IMR-90 (cell line): ENCODE results near the gene METTL22.

Experiments
- CHD1 ChIP-seq: IDR thresholded peaks from 2 replicates; pipeline ENCODE4 v1.6.1; 2012; ENCODE audit warnings: low read depth, low read length, improper control_type of control experiment
- ELK1 ChIP-seq: fragments of 150-350 bp; IDR thresholded peaks from 2 replicates; pipeline ENCODE4 v1.6.1; 2016; ENCODE audit warnings: low read depth, mild to moderate bottlenecking, low read length, moderate library complexity, borderline replicate concordance
- MXI1 ChIP-seq: IDR thresholded peaks from 2 replicates; pipeline ENCODE4 v1.6.1; 2012; ENCODE audit warnings: low read depth, mild to moderate bottlenecking, low read length, moderate library complexity, borderline replicate concordance
- NFE2L2 ChIP-seq: fragments of 150-350 bp; IDR thresholded peaks from 2 replicates; pipeline ENCODE4 v1.6.1; 2016; ENCODE audit warnings: low read depth, mild to moderate bottlenecking, low read length
- POLR2A ChIP-seq: IDR thresholded peaks from 2 replicates; pipeline ENCODE4 v1.6.1; 2012; ENCODE audit warnings: mild to moderate bottlenecking, low read depth, low read length
- RAD21 ChIP-seq: IDR thresholded peaks from 2 replicates; pipeline ENCODE4 v1.6.1; 2012; ENCODE audit warnings: low read length, improper control_type of control experiment
- SMC3 ChIP-seq: fragments of 150-350 bp; IDR thresholded peaks from 2 replicates; pipeline ENCODE4 v1.6.1; 2016; ENCODE audit warnings: low read depth, mild to moderate bottlenecking, antibody characterized with exemption, low read length, moderate library complexity
- TF ChIP-seq, protein P1 (sequence below): conservative IDR thresholded peaks from 2 replicates; pipeline ENCODE4 v1.5.1; 2012; ENCODE audit warnings: mild to moderate bottlenecking, low read depth, low read length, improper control_type of control experiment
- TF ChIP-seq, protein P2 (sequence below): fragments of 150-350 bp; IDR thresholded peaks from 2 replicates; pipeline ENCODE4 v1.6.1; 2017; ENCODE audit warnings: mild to moderate bottlenecking, antibody characterized with exemption, low read length, low read depth

DNA sequence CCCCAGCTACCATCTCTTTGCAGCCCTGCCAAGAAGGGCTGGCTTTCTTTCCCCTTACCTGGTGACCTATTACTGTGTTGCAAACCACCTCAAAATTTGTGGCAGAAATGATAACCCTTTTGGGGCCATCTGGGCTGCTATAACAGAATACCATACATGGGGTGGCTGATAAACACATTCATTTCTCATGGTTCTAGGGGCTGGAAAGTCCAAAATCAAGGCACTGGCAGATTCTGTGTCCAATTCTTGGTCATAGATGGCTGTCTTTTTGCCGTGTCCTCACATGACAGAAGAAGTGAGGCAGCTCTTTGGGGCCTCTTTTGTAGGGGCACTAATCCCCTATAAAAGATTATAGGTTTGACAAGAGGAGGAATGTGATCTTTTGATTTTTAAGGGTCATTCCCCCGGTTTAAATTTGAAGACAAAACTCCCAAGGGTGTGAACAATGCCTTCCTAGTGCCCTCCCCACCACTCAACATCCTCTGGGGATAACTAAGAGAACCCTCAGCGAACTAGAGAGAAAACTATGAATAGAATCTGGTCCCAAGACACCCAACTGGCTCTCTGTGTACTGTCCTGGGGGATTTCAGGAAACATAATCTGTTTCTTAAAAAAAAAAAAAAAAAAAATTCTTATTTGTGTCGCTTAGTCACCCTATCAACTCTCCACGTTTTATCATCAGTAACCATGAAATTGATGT lies 1.7 kb upstream of the METTL22 start:
- TF ChIP-seq, protein P1, sequence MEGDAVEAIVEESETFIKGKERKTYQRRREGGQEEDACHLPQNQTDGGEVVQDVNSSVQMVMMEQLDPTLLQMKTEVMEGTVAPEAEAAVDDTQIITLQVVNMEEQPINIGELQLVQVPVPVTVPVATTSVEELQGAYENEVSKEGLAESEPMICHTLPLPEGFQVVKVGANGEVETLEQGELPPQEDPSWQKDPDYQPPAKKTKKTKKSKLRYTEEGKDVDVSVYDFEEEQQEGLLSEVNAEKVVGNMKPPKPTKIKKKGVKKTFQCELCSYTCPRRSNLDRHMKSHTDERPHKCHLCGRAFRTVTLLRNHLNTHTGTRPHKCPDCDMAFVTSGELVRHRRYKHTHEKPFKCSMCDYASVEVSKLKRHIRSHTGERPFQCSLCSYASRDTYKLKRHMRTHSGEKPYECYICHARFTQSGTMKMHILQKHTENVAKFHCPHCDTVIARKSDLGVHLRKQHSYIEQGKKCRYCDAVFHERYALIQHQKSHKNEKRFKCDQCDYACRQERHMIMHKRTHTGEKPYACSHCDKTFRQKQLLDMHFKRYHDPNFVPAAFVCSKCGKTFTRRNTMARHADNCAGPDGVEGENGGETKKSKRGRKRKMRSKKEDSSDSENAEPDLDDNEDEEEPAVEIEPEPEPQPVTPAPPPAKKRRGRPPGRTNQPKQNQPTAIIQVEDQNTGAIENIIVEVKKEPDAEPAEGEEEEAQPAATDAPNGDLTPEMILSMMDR: no peak
- TF ChIP-seq MXI1 (no peak), RAD21 (no peak), POLR2A (no peak), CHD1 (no peak), NFE2L2 (no peak), ELK1 (no peak), SMC3 (no peak)
- TF ChIP-seq, protein P2, sequence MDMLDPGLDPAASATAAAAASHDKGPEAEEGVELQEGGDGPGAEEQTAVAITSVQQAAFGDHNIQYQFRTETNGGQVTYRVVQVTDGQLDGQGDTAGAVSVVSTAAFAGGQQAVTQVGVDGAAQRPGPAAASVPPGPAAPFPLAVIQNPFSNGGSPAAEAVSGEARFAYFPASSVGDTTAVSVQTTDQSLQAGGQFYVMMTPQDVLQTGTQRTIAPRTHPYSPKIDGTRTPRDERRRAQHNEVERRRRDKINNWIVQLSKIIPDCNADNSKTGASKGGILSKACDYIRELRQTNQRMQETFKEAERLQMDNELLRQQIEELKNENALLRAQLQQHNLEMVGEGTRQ: no peak
